CD4-positive, alpha-beta T cell (primary cell): Measurements from ENCODE around the gene SRC. TPM values are rescaled to one million over a fixed set of nuclear protein-coding genes. Genes with fewer than 3 reads are reported as not detected.

Experiments
- ATAC-seq: fragments of 200-7000 bp; cut with Tn5 transposase; one replicate; pipeline ENCODE4 v1.10.0; 2022; ENCODE audit warnings: mild to moderate bottlenecking; ENCODE audit not compliant: poor library complexity
- CTCF ChIA-PET: fragments of 350-600 bp; sonication (Branson Sonifier 250); formaldehyde crosslinking; loops from one replicate; lab custom pipeline; 2021; ENCODE audit warnings: antibody characterized with exemption, inconsistent platforms; lab: Charles Lee
- POLR2A ChIA-PET: fragments of 350-600 bp; sonication (Branson Sonifier 250); formaldehyde crosslinking; loops from one replicate; lab custom pipeline; 2021; ENCODE audit warnings: antibody characterized with exemption, inconsistent platforms; lab: Charles Lee
- DNase-seq, 14 experiments: peaks; one replicate each; pipeline ENCODE4 v3.0.0-alpha.2; 2013 to 2020; ENCODE audit warnings: mixed read lengths in 2 of 14
- H3K27ac ChIP-seq, 2 donors: one replicate each; pipeline versions ENCODE4 v1.5.1 to v1.7.0; 2013; ENCODE audit warnings: low read length in 2 of 2, low read depth in 1 of 2, mild to moderate bottlenecking in 1 of 2
- H3K27me3 ChIP-seq, 2 experiments: 1 replicate in 1 of 2; 2 replicates in 1 of 2; pipeline versions ENCODE4 v1.6.1 to v1.7.0; 2013; ENCODE audit warnings: low read length in 2 of 2, control low read depth in 1 of 2, mild to moderate bottlenecking in 1 of 2, moderate library complexity in 1 of 2; ENCODE audit not compliant: insufficient read depth in 2 of 2, control insufficient read depth in 1 of 2
- H3K36me3 ChIP-seq: one replicate; pipeline ENCODE4 v1.6.1; 2013; ENCODE audit warnings: low read length, control low read depth; ENCODE audit not compliant: insufficient read depth
- H3K4me1 ChIP-seq: one replicate; pipeline ENCODE4 v1.6.1; 2013; ENCODE audit warnings: low read length, control low read depth; ENCODE audit not compliant: insufficient read depth
- H3K4me3 ChIP-seq: one replicate; pipeline ENCODE4 v1.5.1; 2013; ENCODE audit warnings: mild to moderate bottlenecking, low read length, moderate library complexity
- H3K9me3 ChIP-seq, 2 experiments: 1 replicate in 1 of 2; 2 replicates in 1 of 2; pipeline versions ENCODE4 v1.6.1 to v1.7.0; 2013; ENCODE audit warnings: low read length in 2 of 2, mild to moderate bottlenecking in 2 of 2, control low read depth in 1 of 2, moderate library complexity in 1 of 2; ENCODE audit not compliant: control insufficient read depth in 1 of 2, insufficient read depth in 1 of 2
- H3K27ac Mint-ChIP-seq: one replicate; pipeline ENCODE4 v1.8.0; 2020; ENCODE audit warnings: mixed read lengths
- H3K27me3 Mint-ChIP-seq: one replicate; pipeline ENCODE4 v1.8.0; 2021; ENCODE audit warnings: mixed read lengths
- H3K36me3 Mint-ChIP-seq: one replicate; pipeline ENCODE4 v1.8.0; 2021; ENCODE audit warnings: low read depth, mixed read lengths
- H3K4me1 Mint-ChIP-seq: one replicate; pipeline ENCODE4 v1.8.0; 2021; ENCODE audit warnings: low read depth, mixed read lengths
- H3K4me3 Mint-ChIP-seq: one replicate; pipeline ENCODE4 v1.8.0; 2020; ENCODE audit warnings: mild to moderate bottlenecking, mixed read lengths
- H3K9me3 Mint-ChIP-seq: one replicate; pipeline ENCODE4 v1.8.0; 2020; ENCODE audit warnings: mixed read lengths
- intact Hi-C, 2 experiments: fragments of 100-400 bp; cut with DNase I in 1 of 2; cut with micrococcal nuclease in 1 of 2; formaldehyde crosslinking; loops; one replicate each; pipeline versions ENCODE4 v1.15.1 to v1.9.0; 2023 to 2025; cut with DNase I, micrococcal nuclease
- total RNA-seq, 174 experiments: library from RNA in 2 of 174; stranded (reverse) in 2 of 174; gene quantifications; one replicate each; pipeline ENCODE4 v1.2.3 and lab custom pipeline; 2021 to 2026
- TF ChIP-seq, protein P1 (sequence below): fragments of 200-600 bp; IDR thresholded peaks from one replicate; pipeline ENCODE4 v1.8.0; 2022; ENCODE audit warnings: antibody characterized with exemption, mild to moderate bottlenecking

The SRC gene
- total RNA-seq, 2 experiments from 2014 or later = 2.5 to 3.1 TPM

DNA sequence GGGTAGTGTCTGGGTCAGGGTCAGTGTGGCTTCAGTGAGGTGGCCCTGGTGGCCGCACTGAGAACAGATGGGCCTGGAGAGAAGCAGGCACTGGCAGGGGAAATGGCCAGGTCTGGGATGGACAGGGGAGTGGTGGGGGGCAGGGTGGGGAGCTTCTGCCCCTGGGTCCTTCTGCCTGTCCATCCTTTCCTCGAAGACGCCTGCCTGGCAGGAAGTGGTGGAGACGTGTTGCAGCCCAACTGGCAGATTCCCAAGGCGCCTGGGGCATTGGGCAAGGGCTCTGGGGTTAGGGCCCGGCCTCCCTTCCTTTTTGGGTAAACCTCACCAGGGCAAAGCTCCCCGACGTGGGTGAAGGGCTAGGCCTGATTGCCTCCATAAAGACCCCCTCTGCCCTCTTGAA, 10.4 kb downstream of the SRC start:
- peak in 1 of 14 experiments; percentile 23 for DNase-seq
- Mint-ChIP-seq H3K27me3 (no peaks in the 10 kb centered on the region), H3K4me1 (no peaks in the 10 kb centered on the region), H3K4me3 (no peak overlapping the region), H3K27ac (no peak overlapping the region), H3K36me3 (no peaks in the 10 kb centered on the region), H3K9me3 (no peaks in the 10 kb centered on the region)
- ChIA-PET CTCF (no interaction called here), POLR2A (no interaction called here)
- no peaks in the 10 kb centered on the region for H3K27me3 ChIP-seq
- TF ChIP-seq, protein P1, sequence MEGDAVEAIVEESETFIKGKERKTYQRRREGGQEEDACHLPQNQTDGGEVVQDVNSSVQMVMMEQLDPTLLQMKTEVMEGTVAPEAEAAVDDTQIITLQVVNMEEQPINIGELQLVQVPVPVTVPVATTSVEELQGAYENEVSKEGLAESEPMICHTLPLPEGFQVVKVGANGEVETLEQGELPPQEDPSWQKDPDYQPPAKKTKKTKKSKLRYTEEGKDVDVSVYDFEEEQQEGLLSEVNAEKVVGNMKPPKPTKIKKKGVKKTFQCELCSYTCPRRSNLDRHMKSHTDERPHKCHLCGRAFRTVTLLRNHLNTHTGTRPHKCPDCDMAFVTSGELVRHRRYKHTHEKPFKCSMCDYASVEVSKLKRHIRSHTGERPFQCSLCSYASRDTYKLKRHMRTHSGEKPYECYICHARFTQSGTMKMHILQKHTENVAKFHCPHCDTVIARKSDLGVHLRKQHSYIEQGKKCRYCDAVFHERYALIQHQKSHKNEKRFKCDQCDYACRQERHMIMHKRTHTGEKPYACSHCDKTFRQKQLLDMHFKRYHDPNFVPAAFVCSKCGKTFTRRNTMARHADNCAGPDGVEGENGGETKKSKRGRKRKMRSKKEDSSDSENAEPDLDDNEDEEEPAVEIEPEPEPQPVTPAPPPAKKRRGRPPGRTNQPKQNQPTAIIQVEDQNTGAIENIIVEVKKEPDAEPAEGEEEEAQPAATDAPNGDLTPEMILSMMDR = no peak
- ATAC-seq = no peak
- intact Hi-C loops = no loop called here
- H3K36me3 ChIP-seq = no peaks in the 10 kb centered on the region
- H3K27ac ChIP-seq = no peak overlapping the region
- peaks cover 5% of the 10 kb centered on the region for H3K4me1 ChIP-seq
- no peaks in the 10 kb centered on the region for H3K9me3 ChIP-seq
- no peak overlapping the region for H3K4me3 ChIP-seq

DNA sequence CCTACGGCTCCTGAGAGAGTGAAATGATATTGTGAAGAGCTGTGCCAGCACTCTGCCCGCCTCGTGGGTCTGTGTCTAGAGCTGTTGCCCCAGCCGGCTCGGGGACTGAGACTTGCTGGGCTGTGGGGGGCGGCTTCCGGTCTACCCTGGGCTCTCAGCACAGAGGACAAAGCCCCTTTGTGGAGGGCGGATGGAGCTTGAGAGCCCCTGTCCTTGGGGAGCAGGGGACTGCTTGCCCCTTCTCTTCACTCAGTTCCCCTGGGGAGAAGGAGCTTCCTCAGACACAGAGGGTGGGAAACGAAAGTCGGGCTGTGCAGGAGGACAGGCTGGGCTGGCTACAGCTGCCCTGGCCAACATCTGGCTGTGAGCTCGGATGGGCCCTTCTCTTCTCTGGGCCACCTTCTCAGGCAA, 11.0 kb downstream of the SRC start:
- Mint-ChIP-seq H3K27me3 (no peaks in the 10 kb centered on the region), H3K4me3 (no peak overlapping the region), H3K27ac (no peak overlapping the region), H3K36me3 (no peaks in the 10 kb centered on the region), H3K4me1 (no peaks in the 10 kb centered on the region), H3K9me3 (no peaks in the 10 kb centered on the region)
- no peak for ATAC-seq
- ChIA-PET POLR2A (no interaction called here), CTCF (no interaction called here)
- H3K4me3 ChIP-seq = no peak overlapping the region
- peak in 1 of 14 experiments; percentile 9 for DNase-seq
- TF ChIP-seq, protein P1 = no peak
- no peak overlapping the region for H3K27ac ChIP-seq
- intact Hi-C loops = no loop called here
- H3K4me1 ChIP-seq = peaks cover 5% of the 10 kb centered on the region
- H3K36me3 ChIP-seq = no peaks in the 10 kb centered on the region
- H3K27me3 ChIP-seq = no peaks in the 10 kb centered on the region
- H3K9me3 ChIP-seq = no peaks in the 10 kb centered on the region

DNA sequence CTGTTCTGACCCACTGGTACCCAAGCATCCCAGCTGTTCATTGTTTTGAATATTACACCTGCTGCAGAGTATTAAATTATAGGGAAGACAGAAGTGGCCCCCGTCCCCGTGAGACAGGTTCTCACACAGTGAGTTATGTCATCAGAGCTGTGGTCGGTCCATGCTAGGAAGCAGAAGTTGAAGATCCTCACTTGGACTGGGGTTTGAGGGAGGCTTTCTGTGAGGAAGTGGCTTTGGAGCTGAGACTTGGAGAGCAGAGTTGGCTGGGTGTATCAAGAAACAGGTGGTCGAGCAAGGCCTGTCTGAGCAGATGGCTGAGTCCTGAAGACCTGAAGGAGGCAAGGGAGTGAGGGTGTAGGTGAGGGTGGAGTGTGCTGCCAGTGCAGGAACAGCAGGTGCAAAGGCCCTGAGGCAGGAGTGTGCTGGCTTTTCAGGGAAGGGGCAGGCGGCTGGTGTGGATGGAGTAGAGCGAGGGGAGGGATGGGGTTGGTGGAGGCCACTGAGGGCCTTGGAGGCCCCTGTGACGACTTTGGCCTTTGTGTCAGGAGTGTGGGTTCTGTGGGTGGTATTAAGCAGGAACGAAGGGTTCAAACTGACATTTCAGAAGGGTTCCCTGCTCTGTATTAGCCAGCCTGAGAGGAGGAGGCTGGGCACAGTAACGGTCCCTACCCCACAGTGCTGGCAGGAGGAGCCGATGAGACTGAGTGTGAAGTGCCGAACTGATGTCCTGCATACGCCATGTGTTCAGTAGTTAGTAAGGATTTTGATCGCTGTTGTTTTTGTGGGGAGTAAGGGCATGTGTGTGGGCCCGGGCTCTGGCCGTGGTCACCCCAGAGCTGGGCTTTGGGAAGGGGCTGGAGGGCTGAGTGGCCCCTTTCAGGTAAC, 11.8 kb downstream of the SRC start:
- H3K27ac ChIP-seq = no peak overlapping the region

More for the DNA sequence above, 11.8 kb downstream of the SRC start:
- Histone ChIP-seq H3K9me3 (no peaks in the 10 kb centered on the region), H3K4me1 (peaks cover 5% of the 10 kb centered on the region), H3K27me3 (no peaks in the 10 kb centered on the region), H3K4me3 (no peak overlapping the region), H3K36me3 (no peaks in the 10 kb centered on the region)
- no peaks in the 10 kb centered on the region for H3K9me3 Mint-ChIP-seq
- ChIA-PET CTCF (no interaction called here), POLR2A (no interaction called here)
- no peaks in the 10 kb centered on the region for H3K4me1 Mint-ChIP-seq
- TF ChIP-seq, protein P1 = no peak
- no peaks in the 10 kb centered on the region for H3K36me3 Mint-ChIP-seq
- ATAC-seq (no peak), DNase-seq (peak in 3 of 14 experiments; percentile 29 to 54 (median 51))
- H3K4me3 Mint-ChIP-seq = no peak overlapping the region
- intact Hi-C loops = no loop called here
- no peaks in the 10 kb centered on the region for H3K27me3 Mint-ChIP-seq
- no peak overlapping the region for H3K27ac Mint-ChIP-seq
